ENCODE data around the gene RNF213.
"Not testable (repeated sequence)": the region's sequence is repeated elsewhere in the genome, so short reads cannot be mapped to it uniquely, and the experiment has no call there.

The RNF213 gene

GRCh38 chr17:80319999-80320344 is 59.3 kb downstream of the RNF213 start:
- TF ChIP-seq CTCF (IDR thresholded peaks at IDR 0.05; ENCODE audit: low read depth, low read length), result no peak
- in situ Hi-C loops (cut with HindIII; ENCODE audit: low sequenced_read_pairs), result no loop called here
- no peak overlapping the region for H3K4me3 ChIP-seq (ENCODE audit: low read depth, low read length)
- DNase-seq (ENCODE audit: low read depth, low spot score), result no peak

GRCh38 chr17:80320496-80320895 is 59.8 kb downstream of the RNF213 start:
- no peak for TF ChIP-seq CTCF (IDR thresholded peaks at IDR 0.05; ENCODE audit: low read depth, low read length)
- no peak overlapping the region for H3K4me3 ChIP-seq (ENCODE audit: low read depth, low read length)
- no peak for DNase-seq (ENCODE audit: low read depth, low spot score)
- in situ Hi-C loops (cut with HindIII; ENCODE audit: low sequenced_read_pairs), result no loop called here

- in situ Hi-C loops (cut with HindIII; ENCODE audit: low sequenced_read_pairs), result no loop called here
- TF ChIP-seq CTCF (IDR thresholded peaks at IDR 0.05; ENCODE audit: low read depth, low read length), result no peak
- no peak overlapping the region for H3K4me3 ChIP-seq (ENCODE audit: low read depth, low read length)
- no peak for DNase-seq (ENCODE audit: low read depth, low spot score)
Measured at GRCh38 chr17:80322864-80323263, 62.2 kb downstream of the RNF213 start.

GRCh38 chr17:80323982-80324381 is 63.3 kb downstream of the RNF213 start:
- H3K4me3 ChIP-seq (ENCODE audit: low read depth, low read length), result no peak overlapping the region
- in situ Hi-C loops (cut with HindIII; ENCODE audit: low sequenced_read_pairs), result no loop called here
- no peak for TF ChIP-seq CTCF (IDR thresholded peaks at IDR 0.05; ENCODE audit: low read depth, low read length)
- no peak for DNase-seq (ENCODE audit: low read depth, low spot score)

- no peak overlapping the region for H3K4me3 ChIP-seq (ENCODE audit: low read depth, low read length)
- no peak for DNase-seq (ENCODE audit: low read depth, low spot score)
- TF ChIP-seq CTCF (IDR thresholded peaks at IDR 0.05; ENCODE audit: low read depth, low read length), result no peak
- in situ Hi-C loops (cut with HindIII; ENCODE audit: low sequenced_read_pairs), result no loop called here
Measured at GRCh38 chr17:80327518-80327917, 66.9 kb downstream of the RNF213 start.

GRCh38 chr17:80328634-80329380 is 68.2 kb downstream of the RNF213 start:
- in situ Hi-C loops (cut with HindIII; ENCODE audit: low sequenced_read_pairs), result no loop called here
- no peak overlapping the region for H3K4me3 ChIP-seq (ENCODE audit: low read depth, low read length)
- TF ChIP-seq CTCF (IDR thresholded peaks at IDR 0.05; ENCODE audit: low read depth, low read length), result no peak
- no peak for DNase-seq (ENCODE audit: low read depth, low spot score)

- DNase-seq (ENCODE audit: low read depth, low spot score); in situ Hi-C loops (cut with HindIII; ENCODE audit: low sequenced_read_pairs); H3K4me3 ChIP-seq (ENCODE audit: low read depth, low read length): not testable (repeated sequence)
Measured at GRCh38 chr17:80329421-80329820, 68.8 kb downstream of the RNF213 start.

Data from astrocyte of the spinal cord (primary cell).